HG02610 (cell line): ENCODE results near the gene STT3B.
A peak's percentile ranks its signal among the peaks of the same experiment; 100 is the strongest.

Experiments
- ATAC-seq: cut with Tn5 transposase; IDR thresholded peaks from one replicate; pipeline ENCODE4 v1.9.1; 2021; ENCODE audit warnings: mild to moderate bottlenecking, moderate library complexity; ENCODE audit not compliant: unreplicated experiment

STT3B gene

DNA sequence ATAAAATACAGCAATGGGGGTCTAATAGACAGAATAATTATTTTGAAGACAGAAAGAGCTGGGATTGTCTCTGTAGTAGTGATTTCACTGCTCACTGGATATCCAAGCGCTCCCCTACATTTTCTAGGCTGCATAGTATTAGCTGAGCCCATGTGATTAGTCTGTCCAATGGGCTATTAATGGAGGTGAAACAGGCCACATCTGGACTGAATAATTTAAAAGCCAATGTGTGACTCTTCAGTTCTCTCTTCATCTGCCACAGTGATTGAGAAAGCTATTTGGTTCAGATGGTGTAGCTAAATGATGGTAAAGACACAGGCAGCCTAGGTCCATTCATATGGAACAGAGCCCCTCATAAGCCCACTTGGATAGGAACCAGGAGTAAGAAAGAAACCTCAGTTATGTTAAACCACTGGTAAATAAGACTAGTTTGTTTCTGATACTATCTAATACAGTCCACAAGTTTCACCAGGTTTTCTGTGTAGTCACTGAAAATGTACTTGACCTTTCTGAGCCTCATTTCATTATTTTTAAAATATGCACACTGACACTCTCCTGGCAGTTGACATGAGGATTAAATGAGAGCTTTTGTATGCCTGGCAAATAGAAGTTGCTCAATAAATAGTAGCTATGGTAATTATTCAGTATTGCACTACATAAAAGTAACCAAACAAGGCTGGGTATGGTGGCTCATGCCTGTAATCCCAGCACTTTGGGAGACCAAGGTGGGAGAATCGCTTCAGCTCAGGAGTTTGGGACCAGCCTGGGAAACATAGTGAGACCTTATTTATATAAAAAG is 17.0 kb upstream of the STT3B start:
- ATAC-seq: no peak

DNA sequence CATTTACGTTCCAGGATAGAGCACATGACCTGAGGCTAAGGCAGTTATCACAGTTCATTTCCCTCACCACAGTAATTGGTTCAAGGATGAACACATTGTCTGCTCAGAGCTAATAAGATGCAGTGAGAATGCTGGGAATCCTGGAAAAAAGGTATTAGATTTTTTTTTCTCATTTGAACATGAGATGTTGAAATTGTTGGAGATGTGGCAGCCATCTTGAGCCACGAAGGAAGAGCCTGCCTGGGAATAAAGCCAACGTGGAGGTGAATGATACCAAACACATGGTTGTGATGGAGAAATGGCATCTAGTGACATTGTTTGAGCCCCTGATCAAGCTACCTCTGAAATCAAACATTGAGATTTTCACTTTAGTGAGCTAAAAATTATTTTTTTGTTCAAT is 16.0 kb upstream of the STT3B start:
- no peak for ATAC-seq

DNA sequence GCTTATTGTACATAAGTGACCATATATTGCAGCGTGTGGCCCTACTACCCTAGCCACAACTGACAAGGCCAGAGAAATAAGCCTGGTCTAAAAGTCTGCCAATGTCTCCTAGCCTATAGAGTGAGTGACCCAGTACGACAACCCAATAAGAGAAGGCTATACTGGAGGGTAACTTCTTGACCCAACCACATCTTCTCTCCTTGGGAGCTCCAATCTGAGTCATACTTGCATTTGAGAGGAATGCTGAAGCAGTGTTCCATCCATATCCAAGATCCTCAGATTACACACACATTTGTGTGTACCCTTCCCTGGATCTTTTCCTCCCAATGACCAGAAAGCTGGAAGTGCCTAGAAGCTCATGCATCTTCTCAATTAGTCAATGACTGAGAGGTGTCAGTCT is 11.3 kb upstream of the STT3B start:
- ATAC-seq: no peak

DNA sequence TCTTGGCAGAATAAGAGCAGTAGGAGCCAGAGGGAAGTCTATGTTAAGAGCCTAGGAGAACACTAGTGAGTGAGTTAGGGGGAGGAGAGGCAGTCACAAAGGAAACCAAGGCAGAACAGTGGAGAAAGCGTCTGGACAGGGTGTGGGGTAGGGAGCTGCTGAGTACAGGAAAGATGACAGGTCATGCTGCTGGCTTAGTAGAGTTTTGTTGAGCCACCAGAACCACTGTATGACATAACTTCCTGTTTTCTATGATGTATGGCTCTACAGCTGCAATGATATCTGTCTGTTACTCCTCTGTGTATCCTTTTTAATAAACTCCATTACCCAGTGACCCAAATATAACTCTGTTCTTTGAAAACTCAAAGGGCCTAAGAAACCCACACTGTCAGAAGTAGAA is 10.6 kb upstream of the STT3B start:
- ATAC-seq: peak; percentile 75

DNA sequence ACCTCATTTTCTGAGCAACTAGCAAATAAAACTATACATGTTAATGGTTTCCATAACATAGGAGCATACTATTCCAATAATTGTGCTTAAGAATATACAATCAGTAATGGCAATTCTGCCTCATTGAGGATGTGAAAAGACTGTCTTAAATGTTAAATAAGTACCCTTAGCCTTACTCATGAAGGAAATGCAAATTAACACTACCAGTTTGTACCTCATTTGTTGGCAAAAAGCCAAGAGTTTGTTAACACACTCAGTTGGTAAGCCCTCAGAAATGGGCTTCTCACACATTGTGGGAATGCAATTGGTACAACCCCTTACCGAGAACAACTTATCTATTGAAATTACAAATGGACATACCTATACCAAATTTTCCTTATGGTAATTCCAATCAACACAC is 9.2 kb upstream of the STT3B start:
- no peak for ATAC-seq

DNA sequence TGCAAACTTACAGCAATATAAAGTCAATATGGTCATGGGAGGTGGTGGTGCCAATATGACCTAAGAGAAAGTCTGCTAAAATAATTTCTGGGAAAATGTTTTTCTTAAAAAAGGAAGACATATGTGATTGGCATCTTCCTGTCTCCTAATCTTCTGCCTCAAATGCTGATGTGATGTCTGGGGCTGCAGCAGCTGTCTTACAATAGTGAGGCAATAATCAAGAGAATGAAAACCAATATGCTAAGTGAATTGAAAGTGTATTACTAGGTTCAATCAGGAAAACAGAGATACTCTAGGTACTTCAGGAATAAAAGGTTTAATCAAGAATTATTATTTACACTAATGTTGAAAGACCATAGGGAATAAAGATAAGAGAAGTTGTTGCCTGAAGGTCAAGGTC is 7.2 kb upstream of the STT3B start:
- no peak for ATAC-seq

DNA sequence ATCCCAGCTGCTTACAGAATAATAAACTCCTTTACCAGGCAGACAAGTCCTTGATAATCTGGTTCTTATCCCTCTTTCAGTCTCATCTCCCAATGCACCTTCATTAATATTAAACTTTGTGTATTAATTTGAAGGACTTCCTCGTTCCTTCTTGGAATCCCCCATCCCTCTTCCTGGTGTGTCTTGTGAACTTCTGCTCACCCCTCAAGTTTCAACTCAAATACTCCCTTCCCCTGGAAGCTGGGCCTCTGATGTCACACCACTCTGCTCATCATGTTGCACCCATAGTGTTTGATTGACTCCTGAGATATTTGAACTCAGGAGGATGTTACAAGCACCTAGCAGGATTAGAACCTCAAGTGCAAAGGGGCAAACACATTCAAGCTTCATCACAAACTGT is 3.3 kb upstream of the STT3B start:
- ATAC-seq: no peak

DNA sequence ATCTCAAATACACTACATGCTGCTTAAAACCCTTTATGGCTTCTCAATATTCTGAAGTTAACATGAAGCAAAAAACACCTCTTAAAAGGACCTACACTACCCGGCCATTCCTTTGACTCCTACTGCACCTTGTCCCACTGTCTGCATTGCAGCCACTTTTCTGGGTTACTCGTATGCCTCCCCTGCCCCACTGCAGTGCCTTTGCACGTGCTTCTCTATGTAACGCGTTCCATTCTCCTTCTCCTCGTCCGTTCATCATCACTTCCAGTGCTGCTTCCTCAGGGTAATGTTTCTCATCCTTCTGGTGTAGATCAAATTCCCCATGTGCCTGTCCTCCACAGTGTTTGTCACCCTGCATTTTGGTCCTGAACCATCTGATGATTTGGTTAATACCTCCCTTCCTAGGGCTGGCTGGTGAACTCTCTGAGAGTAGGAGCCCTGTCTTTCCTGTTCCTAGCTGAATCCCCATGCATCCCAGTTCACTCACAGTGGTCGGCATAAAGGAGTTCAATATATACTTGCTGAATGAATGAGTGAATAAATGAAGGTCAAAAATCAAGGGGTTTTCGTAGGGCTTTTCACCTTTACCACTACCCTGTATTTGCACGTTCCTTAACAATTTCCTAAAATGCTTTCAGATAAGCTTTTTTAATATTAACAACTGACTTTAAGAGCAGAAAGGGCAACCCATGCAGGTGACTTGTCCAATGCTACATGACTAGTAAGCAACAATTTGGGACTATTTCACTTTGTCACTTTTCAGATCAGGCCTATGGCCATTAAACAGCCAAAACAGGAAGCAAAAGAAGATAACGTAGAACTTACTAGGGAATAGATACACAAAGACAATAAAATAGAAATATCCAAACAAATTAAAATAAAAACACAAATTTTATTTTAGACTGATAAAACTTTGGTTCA is 2.4 kb upstream of the STT3B start:
- no peak for ATAC-seq

DNA sequence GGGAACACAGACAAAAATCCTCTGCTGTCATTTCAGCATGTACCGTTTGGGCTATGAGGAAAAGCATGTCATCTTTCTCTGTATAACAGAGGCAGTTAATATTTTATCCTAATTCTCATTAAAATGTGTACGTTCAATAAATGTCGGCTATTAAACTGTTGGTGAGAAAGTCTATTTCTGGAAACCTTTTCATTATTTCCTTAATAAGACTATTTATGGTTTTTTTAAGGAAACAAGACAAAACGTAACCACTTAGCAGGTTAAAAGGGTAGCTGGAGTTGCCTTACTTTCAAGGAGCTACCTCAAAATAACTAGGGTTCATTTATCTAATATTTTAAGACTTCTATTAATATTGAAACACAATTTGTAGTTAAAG is 1.8 kb upstream of the STT3B start:
- no peak for ATAC-seq

DNA sequence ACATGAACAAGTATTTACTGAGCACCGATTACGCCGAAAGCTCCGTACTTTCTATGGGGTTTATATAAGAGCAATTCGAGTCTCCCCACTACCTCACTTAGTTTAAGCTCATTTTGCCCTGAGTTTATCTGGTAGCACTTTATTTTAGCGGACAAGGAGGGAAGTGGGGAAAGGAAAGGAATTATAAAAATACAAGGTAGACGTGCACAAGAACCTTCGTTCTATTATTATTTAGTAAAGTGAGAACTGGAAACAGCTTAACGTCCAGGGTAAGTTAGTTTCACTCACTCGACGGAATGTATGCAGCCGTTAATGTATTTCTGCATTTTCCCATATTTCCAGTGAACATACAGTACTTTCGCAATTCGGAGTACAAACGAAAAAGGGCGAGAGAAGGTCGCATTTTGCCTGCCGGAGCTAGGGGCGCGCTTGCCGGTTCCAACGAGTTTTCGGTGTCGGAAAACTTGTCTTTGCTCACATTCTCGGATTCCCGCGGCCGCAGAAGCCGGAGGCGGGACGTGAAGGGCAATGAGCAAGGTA is 1.2 kb upstream of the STT3B start:
- no peak for ATAC-seq

DNA sequence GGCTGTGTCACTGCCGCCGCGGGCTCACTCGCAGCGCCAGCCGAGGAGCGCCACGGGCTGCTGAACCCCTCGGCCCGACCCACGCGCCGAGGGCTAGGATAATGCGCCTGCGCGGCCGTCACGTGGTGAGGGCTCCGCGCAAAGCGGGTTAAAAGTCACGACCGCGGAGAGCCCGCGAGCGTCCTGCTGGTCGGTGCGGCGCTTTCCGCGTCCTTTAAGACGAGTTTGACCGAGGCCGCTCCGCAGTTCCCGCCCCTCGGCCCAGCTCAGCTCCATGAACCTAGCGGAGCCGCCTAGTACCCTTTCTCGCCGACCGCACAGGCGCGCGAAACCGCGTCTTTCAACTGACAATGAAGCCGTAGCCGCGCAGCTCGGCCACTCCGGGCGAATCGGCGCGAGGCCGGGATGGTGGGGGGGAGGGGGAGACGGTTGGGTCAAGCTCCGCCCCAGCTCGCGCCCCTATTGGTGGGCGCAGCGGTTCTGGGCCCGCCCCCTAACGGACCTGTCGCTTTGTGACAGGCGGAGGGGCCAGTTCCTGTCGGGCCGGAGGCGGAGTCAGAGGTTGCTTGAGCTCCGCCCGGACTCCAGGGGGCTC is 636 bp upstream of the STT3B start:
- ATAC-seq: peak; percentile 91

DNA sequence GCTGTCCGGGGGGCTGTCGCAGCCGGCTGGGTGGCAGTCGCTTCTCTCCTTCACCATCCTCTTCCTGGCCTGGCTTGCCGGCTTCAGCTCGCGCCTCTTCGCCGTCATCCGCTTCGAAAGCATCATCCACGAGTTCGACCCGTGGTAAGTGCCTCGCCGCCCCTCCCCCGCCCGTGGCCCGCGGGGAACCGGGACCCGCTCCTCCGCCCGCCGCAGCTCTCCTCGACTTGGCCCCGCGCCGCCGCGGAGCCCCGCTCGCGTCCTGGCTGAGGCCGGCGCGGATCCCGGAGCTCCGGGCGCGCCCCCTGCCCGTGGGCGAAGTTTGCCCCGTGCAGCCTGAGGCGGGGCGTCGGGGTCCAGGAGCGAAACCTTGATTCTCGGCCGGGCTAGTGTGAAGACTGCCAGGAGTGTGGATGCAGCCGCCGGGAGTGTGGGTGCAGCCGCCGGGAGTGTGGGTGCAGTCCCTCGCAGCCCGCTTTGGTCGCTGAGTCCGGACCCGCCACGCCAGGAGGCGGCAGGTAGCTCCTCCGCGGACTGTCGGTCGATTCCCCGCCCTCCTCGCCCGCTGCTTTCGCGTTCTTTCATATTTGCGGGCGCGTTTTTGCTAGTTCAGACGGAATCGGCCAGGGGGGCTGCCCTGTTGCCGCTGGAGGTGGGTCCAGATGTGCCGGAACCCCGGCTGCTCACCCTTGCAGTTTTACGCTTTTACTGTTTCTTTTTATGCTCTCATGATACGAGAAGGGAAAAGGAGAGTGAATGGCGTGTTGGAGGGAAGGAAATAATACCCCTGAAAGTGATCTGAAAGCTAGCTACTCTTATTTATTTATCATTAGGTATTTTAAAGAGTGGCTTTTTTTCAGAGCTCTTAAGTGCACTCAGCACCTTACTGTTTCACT is 692 bp downstream of the STT3B start:
- ATAC-seq: no peak

DNA sequence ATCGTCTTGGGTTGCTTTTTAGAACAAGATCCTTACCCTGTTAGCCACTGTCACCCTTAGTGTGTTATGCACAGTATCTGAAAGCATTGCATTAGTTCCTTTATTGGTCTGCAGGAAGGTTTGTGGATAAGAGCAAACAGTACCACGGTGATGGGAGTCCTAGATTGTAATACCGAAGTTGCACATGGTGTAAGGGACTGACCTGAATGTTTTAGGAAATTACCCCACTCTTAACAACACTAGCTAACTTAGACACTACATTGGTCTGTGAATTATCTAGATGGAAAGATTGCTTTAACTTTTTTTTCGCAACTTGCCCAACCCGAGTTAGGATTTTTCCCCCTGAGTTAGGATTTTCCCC is 1.3 kb downstream of the STT3B start:
- ATAC-seq: no peak

DNA sequence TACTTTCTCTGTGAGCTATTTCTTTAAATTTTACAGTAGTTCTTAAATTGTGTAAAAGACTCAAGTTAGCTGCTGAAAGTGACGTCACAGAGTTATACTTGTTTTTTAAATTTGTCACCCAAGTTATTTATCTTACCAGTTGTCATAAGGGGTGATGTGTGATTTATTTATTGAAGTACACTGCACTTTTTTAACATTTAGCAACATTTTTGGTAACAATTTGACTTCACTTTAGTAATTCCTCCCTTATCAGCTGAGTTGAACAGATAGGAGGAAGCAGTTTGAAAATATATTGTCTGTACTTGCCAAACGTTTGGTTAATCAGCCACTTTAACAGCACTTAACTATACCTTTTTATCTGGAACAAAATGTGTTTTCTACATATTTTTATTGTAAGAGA is 3.8 kb downstream of the STT3B start:
- ATAC-seq: no peak

DNA sequence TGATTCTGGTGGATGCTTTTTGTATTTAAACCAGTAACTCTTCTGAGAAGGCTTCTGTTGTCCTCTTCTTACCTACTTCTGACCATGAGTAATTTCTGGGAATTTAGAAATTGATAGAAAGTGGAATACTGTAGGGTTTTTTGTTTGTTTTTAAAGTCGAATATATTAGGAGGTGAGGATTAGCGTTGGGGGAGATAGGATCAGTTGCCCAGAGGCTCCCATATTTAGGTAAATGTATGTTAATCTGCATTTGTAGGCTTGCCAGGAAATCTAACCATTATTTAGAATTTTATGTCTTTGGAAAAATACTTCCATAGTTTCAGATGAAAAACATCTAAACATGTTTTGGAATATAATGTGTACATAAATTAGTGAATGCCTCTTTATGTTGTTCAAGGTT is 6.1 kb downstream of the STT3B start:
- no peak for ATAC-seq

DNA sequence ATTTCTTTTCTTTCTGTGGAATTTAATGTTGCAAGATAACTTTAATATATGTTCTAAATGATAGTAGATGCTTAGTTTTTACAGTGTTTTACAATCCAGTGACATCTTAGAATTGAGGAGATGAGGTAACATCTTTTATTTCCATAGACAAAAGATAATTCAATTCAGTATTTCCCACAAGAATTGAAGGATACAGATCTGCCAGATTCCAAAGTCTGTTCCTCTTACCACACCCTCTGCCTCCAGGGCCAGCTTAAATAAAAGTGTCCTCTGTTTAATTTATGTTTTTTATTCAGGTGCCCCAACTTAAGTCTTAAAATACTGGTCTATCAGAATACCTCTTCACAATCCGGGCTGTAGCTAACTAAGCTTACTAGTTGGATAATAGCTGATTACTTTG is 6.5 kb downstream of the STT3B start:
- ATAC-seq: no peak

DNA sequence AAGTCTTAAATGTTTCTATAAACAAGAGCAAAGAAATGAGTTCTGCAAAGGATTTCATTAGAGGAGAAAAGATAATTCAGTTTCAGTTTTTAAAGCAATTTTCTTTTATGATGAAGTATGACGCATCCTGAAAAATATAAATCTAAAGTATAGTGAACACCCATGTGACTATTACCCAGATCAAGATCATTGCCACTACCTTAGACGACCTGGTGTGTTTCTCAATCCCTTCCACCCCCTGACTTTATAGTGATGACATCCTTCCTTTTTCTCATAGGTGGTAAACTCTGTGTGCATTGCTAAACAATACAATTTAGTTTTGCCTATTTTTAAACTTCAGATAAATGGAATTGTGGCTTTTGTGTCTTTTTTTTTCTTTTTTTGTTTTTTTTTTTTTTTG is 8.4 kb downstream of the STT3B start:
- ATAC-seq: no peak

DNA sequence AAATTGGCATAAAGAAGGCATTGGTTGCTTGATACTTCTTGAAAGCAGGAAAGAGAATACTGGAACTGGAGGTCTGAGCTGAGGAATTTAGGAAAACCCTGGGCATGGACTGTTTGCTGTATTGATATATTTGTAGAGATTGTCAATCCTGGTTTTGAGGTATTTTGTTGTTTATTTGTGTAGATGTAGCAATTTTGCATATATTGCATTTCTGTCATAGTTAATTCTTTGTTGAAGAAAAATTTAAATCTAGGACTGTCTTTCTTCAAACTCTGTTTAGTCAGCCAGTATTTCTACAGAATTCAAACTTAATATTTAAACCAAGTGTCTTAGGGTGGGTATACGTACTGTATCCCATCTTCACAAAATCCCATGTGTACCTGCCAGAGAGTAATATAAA is 9.5 kb downstream of the STT3B start:
- ATAC-seq: no peak

DNA sequence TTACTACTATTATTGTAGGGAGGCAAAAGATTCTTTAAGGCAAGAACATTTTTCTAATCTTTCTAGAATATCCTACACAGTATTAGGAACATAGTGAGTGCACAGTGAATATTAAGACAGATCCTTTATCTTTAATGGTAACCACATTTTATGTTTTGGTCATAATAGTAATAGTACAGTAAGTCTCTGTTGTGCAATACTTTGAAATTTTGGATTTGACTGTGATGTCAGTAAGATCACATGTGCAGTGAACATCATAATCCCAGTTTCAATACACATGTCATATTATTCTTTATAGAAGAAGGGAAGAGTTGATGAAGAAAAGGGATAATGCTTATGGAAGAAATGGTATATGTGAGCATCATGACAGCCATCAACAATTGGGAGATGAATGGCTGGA is 10.7 kb downstream of the STT3B start:
- ATAC-seq: no peak

DNA sequence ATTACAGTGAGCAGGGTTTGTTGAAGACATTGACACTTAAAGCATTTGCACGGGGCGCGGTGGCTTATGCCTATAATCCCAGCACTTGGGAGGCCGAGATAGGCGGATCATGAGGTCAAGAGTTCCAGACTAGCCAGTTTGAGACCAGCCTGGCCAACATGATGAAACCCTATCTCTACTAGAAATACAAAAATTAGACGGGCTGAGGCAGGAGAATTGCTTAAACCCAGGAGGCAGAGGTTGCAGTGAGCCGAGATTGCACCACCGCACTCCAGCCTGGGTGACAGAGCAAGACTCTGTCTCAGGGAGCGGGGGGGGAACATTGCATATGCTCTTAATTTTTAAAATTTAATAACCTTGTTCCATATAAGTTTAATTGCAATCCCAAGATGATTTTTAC is 11.9 kb downstream of the STT3B start:
- no peak for ATAC-seq

DNA sequence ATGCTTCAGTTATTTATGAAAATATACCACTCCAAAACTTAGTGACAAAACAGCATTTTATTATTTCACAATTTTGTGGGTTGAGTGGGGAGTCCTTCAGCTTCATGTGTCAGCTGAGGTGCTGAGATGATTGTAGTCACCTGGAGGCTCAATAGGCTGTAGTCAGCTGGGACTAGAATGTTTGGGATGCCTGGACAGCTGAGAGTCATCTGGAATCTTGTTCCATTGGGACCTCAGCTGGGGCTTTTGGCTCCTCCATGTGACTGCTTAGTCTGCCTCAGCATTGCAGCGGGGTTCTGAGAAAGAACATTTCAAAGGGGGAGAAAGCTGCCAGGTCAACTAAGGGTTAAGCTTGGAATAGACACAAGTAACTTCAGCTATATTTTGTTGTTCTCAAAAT is 13.4 kb downstream of the STT3B start:
- no peak for ATAC-seq
